HG03378 (cell line): Measurements from ENCODE around the gene SDHAF1.

Experiments
- ATAC-seq: cut with Tn5 transposase; IDR thresholded peaks from one replicate; pipeline ENCODE4 v1.9.1; 2021; ENCODE audit warnings: mild to moderate bottlenecking, moderate library complexity; ENCODE audit not compliant: unreplicated experiment

Gene SDHAF1

DNA sequence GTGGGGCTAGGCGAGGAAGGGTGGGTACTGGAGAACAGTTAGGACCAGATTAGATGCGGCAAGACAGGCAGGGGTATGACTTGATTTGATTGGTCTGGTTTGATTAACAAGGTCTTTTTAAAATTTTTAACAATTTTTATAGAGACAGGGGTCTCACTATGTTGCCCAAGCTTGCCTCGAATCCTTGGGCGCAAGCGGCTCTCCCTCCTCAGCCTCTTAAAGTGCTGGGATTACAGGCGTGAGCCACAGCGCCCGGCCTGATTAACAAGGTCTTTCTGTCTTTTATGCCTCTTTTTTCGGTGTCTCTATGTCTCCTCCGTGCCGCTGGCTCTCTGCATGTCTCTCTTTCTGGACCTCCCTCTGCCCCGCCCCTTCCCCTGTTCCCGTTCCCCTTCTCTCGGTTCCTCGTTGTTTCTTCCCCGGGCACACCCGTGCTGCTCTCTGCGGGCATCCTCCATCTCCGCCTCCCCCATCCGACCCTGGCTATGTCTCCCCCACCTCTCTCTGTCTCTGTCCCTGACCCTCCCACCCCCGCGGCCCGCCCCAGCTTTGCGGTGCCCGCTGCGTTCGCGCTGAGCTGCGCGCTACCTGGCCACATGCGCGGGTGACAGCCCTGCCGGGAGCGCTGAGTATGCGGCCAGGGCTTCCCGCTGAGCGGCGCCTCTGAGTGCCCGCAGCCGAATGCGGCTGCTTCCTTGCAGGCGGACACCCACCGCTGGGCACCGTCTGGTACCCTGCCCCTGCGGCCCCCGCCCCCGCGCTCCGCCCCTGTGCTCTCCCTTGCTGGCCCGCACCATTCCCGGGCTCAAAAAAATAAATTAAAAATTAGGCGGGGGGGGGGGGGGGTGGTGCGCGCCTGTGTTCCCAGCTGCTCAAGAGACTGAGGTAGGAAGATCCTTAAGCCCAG lies 8.1 kb upstream of the SDHAF1 start:
- ATAC-seq: no peak

GRCh38 chr19:35987571-35987896 lies 7.5 kb upstream of the SDHAF1 start:
- ATAC-seq: no peak

DNA sequence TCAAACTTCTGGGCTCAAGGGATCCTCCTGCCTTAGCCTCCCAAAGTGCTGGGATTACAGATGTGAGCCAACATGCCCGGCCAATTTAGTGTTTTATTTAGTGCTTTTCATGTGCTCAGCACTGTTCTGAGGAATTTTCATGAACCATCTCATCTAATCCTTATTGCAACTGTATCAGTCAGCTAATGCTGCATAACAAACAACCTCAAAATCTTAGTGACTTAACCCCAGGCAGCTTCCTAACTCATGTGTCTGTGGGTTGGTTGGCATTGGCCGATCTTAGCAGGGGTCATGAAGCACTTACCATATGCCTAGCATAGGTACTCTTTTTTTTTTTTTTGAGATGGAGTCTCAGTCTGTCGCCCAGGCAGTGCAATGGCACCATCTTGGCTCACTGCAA lies 6.2 kb upstream of the SDHAF1 start:
- no peak for ATAC-seq

- ATAC-seq: no peak
Observed at GRCh38 chr19:35990156-35990555, 4.8 kb upstream of the SDHAF1 start.

DNA sequence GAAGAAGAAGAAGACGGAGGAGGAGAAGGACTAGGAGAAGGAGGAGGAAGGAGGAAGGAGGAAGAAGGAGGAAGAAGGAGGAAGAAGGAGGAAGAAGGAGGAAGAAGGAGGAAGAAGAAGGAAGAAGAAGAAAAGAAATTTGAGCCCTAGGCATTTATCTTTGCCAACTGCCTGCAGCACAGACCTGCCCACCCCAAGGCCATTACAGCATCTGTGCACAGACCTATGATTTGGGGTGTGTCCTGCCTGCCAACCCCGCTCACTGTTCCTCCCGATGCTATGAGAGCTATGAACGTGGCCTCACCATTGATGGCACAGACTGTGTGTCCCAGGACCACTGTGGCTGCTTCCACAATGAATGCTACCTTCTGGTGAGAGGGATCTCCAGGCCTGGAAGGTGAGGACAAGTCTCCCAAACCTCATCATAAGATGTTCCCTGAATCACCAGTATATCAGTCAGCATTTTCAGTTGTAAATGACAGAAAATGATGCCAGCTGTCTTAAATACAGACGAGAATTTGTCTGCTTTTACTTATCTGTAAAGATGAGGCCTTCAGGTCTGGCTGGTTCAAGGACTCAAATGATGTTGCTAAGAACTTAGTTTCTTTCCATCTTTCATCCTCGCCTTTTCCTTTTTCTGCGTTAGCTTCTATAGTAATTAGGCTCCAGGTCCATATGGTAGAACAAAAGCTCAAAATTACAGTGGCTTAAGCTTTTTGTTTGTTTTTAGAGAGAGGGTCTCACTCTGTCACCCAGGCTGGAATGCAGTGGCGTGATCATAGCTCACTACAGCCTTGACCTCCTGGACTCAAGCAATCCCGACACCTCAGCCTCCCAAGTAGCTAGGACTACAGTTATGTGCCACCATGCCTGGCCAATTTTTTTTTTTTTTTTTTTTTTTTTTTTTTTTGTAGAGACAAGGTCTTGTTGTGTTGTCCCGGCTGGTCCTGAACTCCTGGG lies 3.9 kb upstream of the SDHAF1 start:
- no peak for ATAC-seq

DNA sequence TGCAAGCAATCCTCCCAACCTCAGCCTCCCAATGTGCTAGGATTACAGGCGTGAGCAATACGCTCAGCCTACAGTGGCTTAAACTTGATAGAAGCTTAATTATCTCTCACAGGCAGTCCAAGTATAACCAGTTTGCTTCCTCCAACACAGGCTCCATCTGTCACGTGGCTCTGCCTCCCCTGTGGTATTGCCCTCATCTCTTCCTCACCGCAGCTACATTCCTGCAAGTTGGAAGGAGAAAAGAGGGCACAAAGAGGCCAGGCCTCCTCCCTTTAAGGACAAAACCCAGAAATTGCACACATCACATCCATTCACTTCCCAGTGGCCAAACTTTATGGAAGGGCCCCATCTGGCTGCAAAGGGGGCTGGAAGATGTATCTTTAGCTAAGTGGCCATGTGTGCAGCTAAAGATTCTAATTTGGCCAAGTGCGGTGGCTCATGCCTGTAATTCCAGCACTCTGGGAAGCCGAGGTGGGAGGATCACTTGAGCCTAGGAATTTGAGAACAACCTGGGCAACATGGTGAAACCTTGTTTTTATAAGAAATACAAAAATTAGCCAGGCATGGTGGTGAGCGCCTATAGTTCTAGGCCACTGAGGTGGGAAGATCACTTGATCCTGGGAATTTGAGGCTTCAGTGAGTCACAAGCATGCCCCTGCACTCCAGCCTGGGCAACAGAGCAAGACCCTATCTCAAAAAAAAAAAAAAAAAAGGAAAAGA lies 3.1 kb upstream of the SDHAF1 start:
- no peak for ATAC-seq

- ATAC-seq: no peak
Observed at GRCh38 chr19:35992907-35993765, 1.9 kb upstream of the SDHAF1 start.

- no peak for ATAC-seq
Observed at GRCh38 chr19:35993923-35994598, 927 bp upstream of the SDHAF1 start.

GRCh38 chr19:35996777-35997176 lies 1.8 kb downstream of the SDHAF1 start:
- ATAC-seq: no peak

GRCh38 chr19:36001605-36002004 lies 6.6 kb downstream of the SDHAF1 start:
- no peak for ATAC-seq

DNA sequence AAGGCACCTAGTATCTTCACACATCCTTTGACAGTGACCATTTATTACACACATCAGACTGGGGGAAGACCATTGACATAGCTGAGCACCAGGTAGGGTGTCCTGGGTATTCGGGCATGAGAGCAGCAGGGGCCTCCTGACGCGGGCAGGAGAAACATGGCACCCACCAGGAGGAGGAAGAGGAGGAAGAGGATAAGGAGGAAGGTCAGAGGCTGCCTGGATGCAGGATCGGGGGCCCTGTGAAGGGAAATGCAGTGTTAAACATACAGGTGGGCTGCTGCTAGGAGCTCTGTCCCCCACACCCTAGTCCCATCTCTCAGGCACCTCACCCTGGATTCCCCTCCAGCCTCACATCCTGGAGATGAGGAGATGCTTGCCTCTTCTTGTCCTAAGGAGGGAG lies 8.3 kb downstream of the SDHAF1 start:
- no peak for ATAC-seq

GRCh38 chr19:36006955-36007354 lies 12.0 kb downstream of the SDHAF1 start:
- no peak for ATAC-seq

GRCh38 chr19:36008336-36008978 lies 13.5 kb downstream of the SDHAF1 start, which contains the start of gene SYNE4:
Gene SYNE4, minus strand, starts transcription at chr19:36008813. Its CDS starts 132 bp downstream, at chr19:36008681.
- ATAC-seq: no peak

DNA sequence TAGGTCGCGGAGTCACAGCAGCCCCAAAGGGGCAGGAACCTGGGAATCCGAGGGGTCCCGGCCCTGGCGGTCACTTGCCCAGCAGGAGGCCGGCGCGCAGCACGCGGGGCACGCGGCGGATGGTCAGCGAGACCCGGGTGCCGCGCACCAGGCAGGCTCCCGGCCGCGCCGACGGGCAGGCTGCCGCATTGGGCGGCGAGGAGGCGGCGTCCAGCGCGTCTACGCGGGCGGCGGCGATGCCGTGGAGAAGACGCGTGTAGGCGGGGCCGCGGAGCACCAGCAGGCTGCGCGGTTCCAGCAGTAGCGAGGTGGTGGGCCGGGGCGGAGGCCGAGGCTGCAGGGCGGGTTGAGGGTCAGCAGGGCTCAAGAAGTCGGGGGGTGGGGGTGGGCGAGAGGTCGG lies 14.2 kb downstream of the SDHAF1 start:
- no peak for ATAC-seq

- no peak for ATAC-seq
Observed at GRCh38 chr19:36009633-36010379, 14.8 kb downstream of the SDHAF1 start.

DNA sequence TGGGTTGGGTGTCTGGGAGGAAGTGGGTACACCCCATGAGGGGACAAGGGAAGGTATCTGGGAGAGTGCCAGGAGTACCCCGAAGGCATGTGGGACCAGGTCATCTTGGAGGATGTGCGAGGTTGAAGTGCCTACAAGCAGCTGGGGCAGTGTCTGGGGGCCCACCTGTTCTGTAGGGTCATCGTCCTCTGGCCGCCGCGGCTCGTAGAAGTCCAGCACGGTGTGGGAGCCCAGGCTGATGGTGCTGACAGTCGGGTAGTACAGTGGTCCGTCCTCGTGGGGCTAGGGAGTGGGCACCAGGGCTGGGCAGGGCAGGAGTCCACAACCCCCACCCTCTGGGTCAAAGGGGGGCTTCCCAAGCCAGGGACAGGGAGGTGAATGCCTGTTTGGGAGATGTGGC lies 15.4 kb downstream of the SDHAF1 start:
- ATAC-seq: no peak

DNA sequence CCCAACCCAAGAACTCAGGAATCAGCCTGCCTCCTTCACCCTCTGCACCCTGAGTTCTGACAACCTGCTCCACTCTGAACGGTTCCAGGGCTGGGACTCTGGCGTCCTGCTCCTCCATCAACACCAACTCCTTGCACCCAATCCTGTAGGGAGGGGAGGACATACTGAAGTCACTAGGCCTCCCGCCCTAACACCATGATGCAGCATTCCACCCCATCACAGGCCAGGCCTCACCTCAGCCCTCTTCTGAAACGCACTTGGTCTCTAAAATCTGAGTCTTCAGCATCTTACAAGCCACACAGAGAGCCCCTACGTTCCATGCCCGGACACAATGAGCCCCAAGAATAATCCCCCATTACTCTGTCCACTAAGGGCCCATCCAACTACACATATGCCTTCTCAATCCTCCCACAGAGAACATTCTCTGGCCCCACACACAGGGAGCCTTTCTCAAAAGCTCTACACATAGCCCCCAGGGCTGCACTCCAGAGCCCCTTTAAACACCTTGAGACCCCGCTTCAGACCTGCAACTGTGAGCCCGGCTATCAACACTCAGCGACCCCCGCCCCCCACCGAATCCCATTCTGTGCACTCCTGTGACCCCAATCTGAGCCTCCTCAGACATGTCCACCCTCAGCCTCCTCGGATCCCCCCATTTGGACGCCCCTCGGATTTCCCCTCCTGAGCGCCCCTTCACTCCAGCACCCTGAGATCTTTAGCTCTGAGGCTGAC lies 18.5 kb downstream of the SDHAF1 start:
- no peak for ATAC-seq
